BJ (cell line): ENCODE data around the gene ESF1. TPM values are rescaled to one million over a fixed set of nuclear protein-coding genes. Genes with fewer than 3 reads are reported as not detected.

Experiments
- CTCF ChIA-PET: fragments of 350-600 bp; formaldehyde crosslinking; extraction: SDS; loops from one replicate; lab custom pipeline; 2021; ENCODE audit warnings: antibody characterized with exemption, inconsistent platforms; lab: Yijun Ruan, JAX
- POLR2A ChIA-PET: fragments of 300-600 bp; sonication (Branson Sonifier 250); formaldehyde crosslinking; extraction: SDS; loops from one replicate; lab custom pipeline; 2021; ENCODE audit warnings: antibody characterized with exemption; lab: Charles Lee
- DNase-seq: peaks from one replicate; pipeline ENCODE4 v3.0.0-alpha.2; 2011; ENCODE audit warnings: low read depth
- H3K27me3 ChIP-seq: 2 replicates; pipeline ENCODE4 v1.6.0; 2011; ENCODE audit warnings: low read length; ENCODE audit not compliant: control insufficient read depth, insufficient read depth
- H3K36me3 ChIP-seq: 2 replicates; pipeline ENCODE4 v1.5.1; 2011; ENCODE audit warnings: low read length; ENCODE audit not compliant: control insufficient read depth, insufficient read depth
- H3K4me3 ChIP-seq: 2 replicates; pipeline ENCODE4 v1.5.1; 2011; ENCODE audit warnings: low read depth, mild to moderate bottlenecking, control low read depth, low read length
- CTCF ChIP-seq: IDR thresholded peaks from 2 replicates; pipeline ENCODE4 v1.5.1; 2011; ENCODE audit warnings: low read depth, mild to moderate bottlenecking, control low read depth, inconsistent platforms, low read length, moderate library complexity; ENCODE audit not compliant: insufficient read depth
- polyA plus RNA-seq: library from polyadenylated mRNA; depleted of rRNA; stranded (reverse); fragments of >200 nt; gene quantifications from 2 replicates; pipeline ENCODE4 v1.2.3, GENCODE V29; 2011

ESF1 gene
- polyA plus RNA-seq, 1 experiment, result 0.76 TPM

GRCh38 chr20:13735826-13736225 lies 48.9 kb downstream of the ESF1 start:
- no peak for TF ChIP-seq CTCF
- no peak for DNase-seq
- POLR2A ChIA-PET, result no interaction called here
- H3K4me3 ChIP-seq, result no peak overlapping the region
- H3K27me3 ChIP-seq, result no peaks in the 10 kb centered on the region
- H3K36me3 ChIP-seq, result peaks cover 1% of the 10 kb centered on the region; the same call in 1 of the 2 replicates
- CTCF ChIA-PET, result no interaction called here

GRCh38 chr20:13723011-13723410 lies 61.7 kb downstream of the ESF1 start:
- TF ChIP-seq CTCF, result no peak
- CTCF ChIA-PET, result interaction anchor here (0.8 kb wide), 1 partner anchor 122 kb away, joined by 3 read pairs; no protein-coding TSS in a partner anchor
- no peak for DNase-seq
- Histone ChIP-seq H3K27me3 (no peaks in the 10 kb centered on the region), H3K36me3 (0 out of 2 replicates have a peak, but pooled peaks cover 3% of the 10 kb centered on the region), H3K4me3 (no peak overlapping the region)
- POLR2A ChIA-PET, result no interaction called here

- POLR2A ChIA-PET, result no interaction called here
- Histone ChIP-seq H3K27me3 (no peaks in the 10 kb centered on the region), H3K36me3 (no peaks in the 10 kb centered on the region), H3K4me3 (no peak overlapping the region)
- CTCF ChIA-PET, result no interaction called here
- no peak for DNase-seq
- TF ChIP-seq CTCF, result no peak
These were observed 66.5 kb downstream of the ESF1 start for GRCh38 chr20:13718171-13718570.

- CTCF ChIA-PET, result no interaction called here
- no peak for TF ChIP-seq CTCF
- H3K4me3 ChIP-seq, result no peak overlapping the region
- H3K27me3 ChIP-seq, result no peaks in the 10 kb centered on the region
- no peaks in the 10 kb centered on the region for H3K36me3 ChIP-seq
- DNase-seq, result no peak
- POLR2A ChIA-PET, result no interaction called here
These were observed 67.1 kb downstream of the ESF1 start for GRCh38 chr20:13717631-13718044.

- no peak for TF ChIP-seq CTCF
- DNase-seq, result no peak
- no peak overlapping the region for H3K4me3 ChIP-seq
- CTCF ChIA-PET, result no interaction called here
- POLR2A ChIA-PET, result no interaction called here
- H3K27me3 ChIP-seq, result no peaks in the 10 kb centered on the region
- no peaks in the 10 kb centered on the region for H3K36me3 ChIP-seq
These were observed 69.5 kb downstream of the ESF1 start for GRCh38 chr20:13715171-13715570.
